Retinal pigment epithelial cell (primary cell): ENCODE data around the gene ZNF765.

Source experiments
- DNase-seq: peaks from one replicate; pipeline ENCODE4 v3.0.0-alpha.2; 2010; ENCODE audit warnings: low read depth
- H3K4me3 ChIP-seq: 2 replicates; pipeline ENCODE4 v1.5.1; 2011; ENCODE audit warnings: mild to moderate bottlenecking, low read length, control low read depth, moderate library complexity
- TF ChIP-seq, protein P1 (sequence below): conservative IDR thresholded peaks from 2 replicates; pipeline ENCODE4 v1.5.1; 2011; ENCODE audit warnings: low read depth, low read length, control low read depth, inconsistent platforms

Gene ZNF765

GRCh38 chr19:53372196-53372595, 22.8 kb upstream of the ZNF765 start:
- TF ChIP-seq, protein P1, sequence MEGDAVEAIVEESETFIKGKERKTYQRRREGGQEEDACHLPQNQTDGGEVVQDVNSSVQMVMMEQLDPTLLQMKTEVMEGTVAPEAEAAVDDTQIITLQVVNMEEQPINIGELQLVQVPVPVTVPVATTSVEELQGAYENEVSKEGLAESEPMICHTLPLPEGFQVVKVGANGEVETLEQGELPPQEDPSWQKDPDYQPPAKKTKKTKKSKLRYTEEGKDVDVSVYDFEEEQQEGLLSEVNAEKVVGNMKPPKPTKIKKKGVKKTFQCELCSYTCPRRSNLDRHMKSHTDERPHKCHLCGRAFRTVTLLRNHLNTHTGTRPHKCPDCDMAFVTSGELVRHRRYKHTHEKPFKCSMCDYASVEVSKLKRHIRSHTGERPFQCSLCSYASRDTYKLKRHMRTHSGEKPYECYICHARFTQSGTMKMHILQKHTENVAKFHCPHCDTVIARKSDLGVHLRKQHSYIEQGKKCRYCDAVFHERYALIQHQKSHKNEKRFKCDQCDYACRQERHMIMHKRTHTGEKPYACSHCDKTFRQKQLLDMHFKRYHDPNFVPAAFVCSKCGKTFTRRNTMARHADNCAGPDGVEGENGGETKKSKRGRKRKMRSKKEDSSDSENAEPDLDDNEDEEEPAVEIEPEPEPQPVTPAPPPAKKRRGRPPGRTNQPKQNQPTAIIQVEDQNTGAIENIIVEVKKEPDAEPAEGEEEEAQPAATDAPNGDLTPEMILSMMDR = no peak
- DNase-seq = no peak
- H3K4me3 ChIP-seq = no peak overlapping the region

- H3K4me3 ChIP-seq = no peak overlapping the region
- DNase-seq = no peak
- TF ChIP-seq, protein P1 = no peak
Measured at GRCh38 chr19:53374288-53374687, 20.7 kb upstream of the ZNF765 start.

- DNase-seq = no peak
- TF ChIP-seq, protein P1 = no peak
- H3K4me3 ChIP-seq = no peak overlapping the region
Measured at GRCh38 chr19:53374743-53375142, 20.2 kb upstream of the ZNF765 start.

- TF ChIP-seq, protein P1 = no peak
- DNase-seq = no peak
- no peak overlapping the region for H3K4me3 ChIP-seq
Measured at GRCh38 chr19:53381376-53381775, 13.6 kb upstream of the ZNF765 start.

- H3K4me3 ChIP-seq = no peak overlapping the region
- TF ChIP-seq, protein P1 = no peak
- no peak for DNase-seq
Measured at GRCh38 chr19:53388168-53388567, 6.8 kb upstream of the ZNF765 start.

GRCh38 chr19:53388904-53389303, 6.0 kb upstream of the ZNF765 start:
- TF ChIP-seq, protein P1 = no peak
- DNase-seq = no peak
- H3K4me3 ChIP-seq = no peak overlapping the region

GRCh38 chr19:53389571-53389970, 5.4 kb upstream of the ZNF765 start:
- TF ChIP-seq, protein P1 = no peak
- no peak for DNase-seq
- no peak overlapping the region for H3K4me3 ChIP-seq
